ENCODE results near the gene BIRC6.

- TF ChIP-seq, protein P1, sequence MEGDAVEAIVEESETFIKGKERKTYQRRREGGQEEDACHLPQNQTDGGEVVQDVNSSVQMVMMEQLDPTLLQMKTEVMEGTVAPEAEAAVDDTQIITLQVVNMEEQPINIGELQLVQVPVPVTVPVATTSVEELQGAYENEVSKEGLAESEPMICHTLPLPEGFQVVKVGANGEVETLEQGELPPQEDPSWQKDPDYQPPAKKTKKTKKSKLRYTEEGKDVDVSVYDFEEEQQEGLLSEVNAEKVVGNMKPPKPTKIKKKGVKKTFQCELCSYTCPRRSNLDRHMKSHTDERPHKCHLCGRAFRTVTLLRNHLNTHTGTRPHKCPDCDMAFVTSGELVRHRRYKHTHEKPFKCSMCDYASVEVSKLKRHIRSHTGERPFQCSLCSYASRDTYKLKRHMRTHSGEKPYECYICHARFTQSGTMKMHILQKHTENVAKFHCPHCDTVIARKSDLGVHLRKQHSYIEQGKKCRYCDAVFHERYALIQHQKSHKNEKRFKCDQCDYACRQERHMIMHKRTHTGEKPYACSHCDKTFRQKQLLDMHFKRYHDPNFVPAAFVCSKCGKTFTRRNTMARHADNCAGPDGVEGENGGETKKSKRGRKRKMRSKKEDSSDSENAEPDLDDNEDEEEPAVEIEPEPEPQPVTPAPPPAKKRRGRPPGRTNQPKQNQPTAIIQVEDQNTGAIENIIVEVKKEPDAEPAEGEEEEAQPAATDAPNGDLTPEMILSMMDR (conservative IDR thresholded peaks at IDR 0.05), result no peak
- no peak for TF ChIP-seq EZH2 (IDR thresholded peaks at IDR 0.05; ENCODE audit: low read depth)
Observed at GRCh38 chr2:32436150-32436549, 79.3 kb downstream of the BIRC6 start.

Measured in PC-9 (cell line).